Vagina (tissue), 2 donors: ENCODE data around the gene UROC1. TPM values are rescaled to one million over a fixed set of nuclear protein-coding genes. Genes with fewer than 3 reads are reported as not detected.
A peak's percentile ranks its signal among the peaks of the same experiment; 100 is the strongest.

ENCODE experiments used
- DNase-seq, 2 donors: peaks; one replicate each; pipeline ENCODE4 v3.0.0-alpha.2; 2017; ENCODE audit errors: extremely low spot score in 2 of 2
- H3K27ac ChIP-seq: fragments of 200-600 bp; sonication (generic); one replicate; pipeline ENCODE4 v1.5.1; 2019
- H3K27me3 ChIP-seq: fragments of 200-600 bp; sonication (generic); one replicate; pipeline ENCODE4 v1.5.1; 2019
- H3K36me3 ChIP-seq, 2 donors: fragments of 200-600 bp; sonication (generic); one replicate each; pipeline ENCODE4 v1.5.1; 2017 to 2019
- H3K4me1 ChIP-seq: fragments of 200-600 bp; sonication (generic); one replicate; pipeline ENCODE4 v1.5.1; 2019
- H3K4me3 ChIP-seq, 2 donors: fragments of 200-600 bp; sonication (generic); 1 replicate in 1 of 2; 2 replicates in 1 of 2; pipeline ENCODE4 v1.5.1; 2016 to 2019
- H3K9me3 ChIP-seq: fragments of 200-600 bp; sonication (generic); one replicate; pipeline ENCODE4 v1.5.1; 2019
- CTCF ChIP-seq, 3 experiments: fragments of 450-650 bp in 2 of 3; fragments of 200-600 bp in 1 of 3; sonication (generic) in 1 of 3; IDR thresholded peaks; one replicate each; pipeline ENCODE4 v1.5.1; 2017 to 2019; ENCODE audit warnings: antibody characterized with exemption in 3 of 3, mild to moderate bottlenecking in 2 of 3, moderate library complexity in 2 of 3
- POLR2A ChIP-seq, 2 donors: fragments of 450-650 bp; IDR thresholded peaks; one replicate each; pipeline ENCODE4 v1.6.1; 2017; ENCODE audit warnings: antibody characterized with exemption in 2 of 2, mild to moderate bottlenecking in 2 of 2, moderate library complexity in 2 of 2
- POLR2AphosphoS5 ChIP-seq, 2 donors: sonication (generic); formaldehyde crosslinking; IDR thresholded peaks; one replicate each; pipeline ENCODE4 v1.9.0; 2017; ENCODE audit warnings: antibody characterized with exemption in 2 of 2, mild to moderate bottlenecking in 2 of 2, low read depth in 1 of 2; ENCODE audit not compliant: insufficient read depth in 1 of 2
- intact Hi-C: fragments of 100-400 bp; cut with DNase I; formaldehyde crosslinking; loops from one replicate; pipeline ENCODE4 v1.15.1; 2023
- total RNA-seq: library from RNA; depleted of rRNA; stranded (reverse); fragments of >200 nt; gene quantifications from one replicate; pipeline ENCODE4 v1.2.3, GENCODE V29; 2016

The UROC1 gene
- total RNA-seq, 1 donor from 2014 or later: not detected

GRCh38 chr3:126442094-126442855 lies 75.3 kb downstream of the UROC1 start:
- no peaks in the 10 kb centered on the region for H3K9me3 ChIP-seq
- no peak for DNase-seq
- TF ChIP-seq POLR2A (IDR thresholded peaks at IDR 0.05): no peak
- TF ChIP-seq CTCF (IDR thresholded peaks at IDR 0.05): no peak
- no peak for TF ChIP-seq POLR2AphosphoS5 (IDR thresholded peaks at IDR 0.05; ENCODE audit: insufficient read depth in 1 of 2, low read depth in 1 of 2)
- H3K27me3 ChIP-seq: no peaks in the 10 kb centered on the region
- H3K4me1 ChIP-seq: no peaks in the 10 kb centered on the region
- H3K4me3 ChIP-seq: no peak overlapping the region
- intact Hi-C loops: no loop called here
- peaks cover 0 to 5% of the 10 kb centered on the region in 2 donors for H3K36me3 ChIP-seq
- H3K27ac ChIP-seq: no peak overlapping the region

GRCh38 chr3:126441256-126441880 lies 76.2 kb downstream of the UROC1 start:
- no peaks in the 10 kb centered on the region for H3K9me3 ChIP-seq
- no peaks in the 10 kb centered on the region for H3K27me3 ChIP-seq
- intact Hi-C loops: no loop called here
- no peak overlapping the region for H3K27ac ChIP-seq
- no peaks in the 10 kb centered on the region for H3K4me1 ChIP-seq
- TF ChIP-seq POLR2A (IDR thresholded peaks at IDR 0.05) (no peak), POLR2AphosphoS5 (IDR thresholded peaks at IDR 0.05; ENCODE audit: insufficient read depth in 1 of 2, low read depth in 1 of 2) (no peak), CTCF (IDR thresholded peaks at IDR 0.05) (no peak)
- no peak overlapping the region for H3K4me3 ChIP-seq
- H3K36me3 ChIP-seq: peaks cover 0 to 12% of the 10 kb centered on the region in 2 donors
- DNase-seq: peak; percentile 16 to 67

- H3K9me3 ChIP-seq: no peaks in the 10 kb centered on the region
- H3K4me3 ChIP-seq: no peak overlapping the region
- TF ChIP-seq CTCF (IDR thresholded peaks at IDR 0.05): no peak
- TF ChIP-seq POLR2AphosphoS5 (IDR thresholded peaks at IDR 0.05; ENCODE audit: insufficient read depth in 1 of 2, low read depth in 1 of 2): no peak
- TF ChIP-seq POLR2A (IDR thresholded peaks at IDR 0.05): no peak
- peak in 1 of 2 donors; percentile 85 for DNase-seq
- H3K36me3 ChIP-seq: peaks cover 0 to 20% of the 10 kb centered on the region in 2 donors
- no peak overlapping the region for H3K27ac ChIP-seq
- intact Hi-C loops: no loop called here
- H3K4me1 ChIP-seq: no peaks in the 10 kb centered on the region
- H3K27me3 ChIP-seq: no peaks in the 10 kb centered on the region
Observed at GRCh38 chr3:126440709-126440995, 76.9 kb downstream of the UROC1 start.

- peak in 1 of 2 donors; percentile 64 for DNase-seq
- TF ChIP-seq POLR2A (IDR thresholded peaks at IDR 0.05) (no peak), POLR2AphosphoS5 (IDR thresholded peaks at IDR 0.05; ENCODE audit: insufficient read depth in 1 of 2, low read depth in 1 of 2) (no peak), CTCF (IDR thresholded peaks at IDR 0.05) (no peak)
- H3K4me1 ChIP-seq: no peaks in the 10 kb centered on the region
- H3K4me3 ChIP-seq: no peak overlapping the region
- H3K9me3 ChIP-seq: no peaks in the 10 kb centered on the region
- H3K36me3 ChIP-seq: peaks cover 0 to 20% of the 10 kb centered on the region in 2 donors
- intact Hi-C loops: no loop called here
- no peak overlapping the region for H3K27ac ChIP-seq
- no peaks in the 10 kb centered on the region for H3K27me3 ChIP-seq
Observed at GRCh38 chr3:126439968-126440708, 77.4 kb downstream of the UROC1 start.
